ENCODE measurements around the gene RNF130. TPM values are rescaled to one million over a fixed set of nuclear protein-coding genes. Genes with fewer than 3 reads are reported as not detected.
"Not testable (repeated sequence)": the region's sequence is repeated elsewhere in the genome, so short reads cannot be mapped to it uniquely, and the experiment has no call there.

RNF130 gene
- total and polyA plus RNA-seq, 2 donors (not counting 1 experiment from before 2014, with no cell fraction given): 14.7 to 32.4 TPM

GRCh38 chr5:180001136-180001535, 70.4 kb downstream of the RNF130 start:
- H3K36me3 ChIP-seq (ENCODE audit: control insufficient read depth, insufficient read depth, low read length): no peaks in the 10 kb centered on the region
- no peaks in the 10 kb centered on the region for H3K9me3 ChIP-seq (ENCODE audit: control insufficient read depth, insufficient read depth, low read depth, low read length)
- H3K4me3 ChIP-seq (replicated peaks in 1 of 4; ENCODE audit: control extremely low read depth in 1 of 4, insufficient read depth in 1 of 4, low read depth in 3 of 4, low read length in 4 of 4): no peak overlapping the region
- H3K27ac ChIP-seq (ENCODE audit: insufficient read depth, low read length): no peak overlapping the region
- no peak overlapping the region for H2AFZ ChIP-seq (ENCODE audit: low read length)
- TF ChIP-seq EZH2 (IDR thresholded peaks at IDR 0.05; ENCODE audit: low read length, missing control alignments) (no peak), CTCF (conservative IDR thresholded peaks at IDR 0.05 in 1 of 2, IDR thresholded peaks at IDR 0.05 in 1 of 2; ENCODE audit: low read depth in 1 of 2, low read length in 2 of 2) (no peak)
- no peaks in the 10 kb centered on the region for H4K20me1 ChIP-seq (ENCODE audit: control insufficient read depth, extremely low read depth, insufficient read depth, low read length)
- no peaks in the 10 kb centered on the region for H3K79me2 ChIP-seq (ENCODE audit: control insufficient read depth, insufficient read depth, low read length)
- no peak overlapping the region for H3K9ac ChIP-seq (ENCODE audit: insufficient read depth, low read length)
- no peak for DNase-seq (ENCODE audit: low read depth in 2 of 2)
- H3K4me2 ChIP-seq (ENCODE audit: extremely low read depth, insufficient read depth, low read length): no peak overlapping the region
- no peaks in the 10 kb centered on the region for H3K4me1 ChIP-seq (ENCODE audit: control insufficient read depth, extremely low read depth, insufficient read depth, low read length)
- no peaks in the 10 kb centered on the region for H3K27me3 ChIP-seq (ENCODE audit: control insufficient read depth, insufficient read depth, low read length)

- no peaks in the 10 kb centered on the region for H3K79me2 ChIP-seq (ENCODE audit: control insufficient read depth, insufficient read depth, low read length)
- TF ChIP-seq CTCF (conservative IDR thresholded peaks at IDR 0.05 in 1 of 2, IDR thresholded peaks at IDR 0.05 in 1 of 2; ENCODE audit: low read depth in 1 of 2, low read length in 2 of 2) (no peak), EZH2 (IDR thresholded peaks at IDR 0.05; ENCODE audit: low read length, missing control alignments) (no peak)
- H3K4me3 ChIP-seq (replicated peaks in 1 of 4; ENCODE audit: control extremely low read depth in 1 of 4, insufficient read depth in 1 of 4, low read depth in 3 of 4, low read length in 4 of 4): no peak overlapping the region
- no peak overlapping the region for H2AFZ ChIP-seq (ENCODE audit: low read length)
- H3K9me3 ChIP-seq (ENCODE audit: control insufficient read depth, insufficient read depth, low read depth, low read length): no peaks in the 10 kb centered on the region
- no peak overlapping the region for H3K9ac ChIP-seq (ENCODE audit: insufficient read depth, low read length)
- H3K4me2 ChIP-seq (ENCODE audit: extremely low read depth, insufficient read depth, low read length): no peak overlapping the region
- no peak overlapping the region for H3K27ac ChIP-seq (ENCODE audit: insufficient read depth, low read length)
- no peak for DNase-seq (ENCODE audit: low read depth in 2 of 2)
- no peaks in the 10 kb centered on the region for H3K4me1 ChIP-seq (ENCODE audit: control insufficient read depth, extremely low read depth, insufficient read depth, low read length)
- H3K27me3 ChIP-seq (ENCODE audit: control insufficient read depth, insufficient read depth, low read length): no peaks in the 10 kb centered on the region
- no peaks in the 10 kb centered on the region for H3K36me3 ChIP-seq (ENCODE audit: control insufficient read depth, insufficient read depth, low read length)
- H4K20me1 ChIP-seq (ENCODE audit: control insufficient read depth, extremely low read depth, insufficient read depth, low read length): no peaks in the 10 kb centered on the region
Measured at GRCh38 chr5:179998485-179998884, 73.1 kb downstream of the RNF130 start.

GRCh38 chr5:179994583-179995323, 76.8 kb downstream of the RNF130 start:
- DNase-seq (ENCODE audit: low read depth in 2 of 2): no peak
- no peaks in the 10 kb centered on the region for H4K20me1 ChIP-seq (ENCODE audit: control insufficient read depth, extremely low read depth, insufficient read depth, low read length)
- H2AFZ ChIP-seq (ENCODE audit: low read length): no peak overlapping the region
- H3K9ac ChIP-seq (ENCODE audit: insufficient read depth, low read length): no peak overlapping the region
- TF ChIP-seq EZH2 (IDR thresholded peaks at IDR 0.05; ENCODE audit: low read length, missing control alignments): no peak
- TF ChIP-seq CTCF (conservative IDR thresholded peaks at IDR 0.05 in 1 of 2, IDR thresholded peaks at IDR 0.05 in 1 of 2; ENCODE audit: low read depth in 1 of 2, low read length in 2 of 2): no peak
- no peak overlapping the region for H3K27ac ChIP-seq (ENCODE audit: insufficient read depth, low read length)
- H3K79me2 ChIP-seq (ENCODE audit: control insufficient read depth, insufficient read depth, low read length): no peaks in the 10 kb centered on the region
- no peak overlapping the region for H3K4me3 ChIP-seq (replicated peaks in 1 of 4; ENCODE audit: control extremely low read depth in 1 of 4, insufficient read depth in 1 of 4, low read depth in 3 of 4, low read length in 4 of 4)
- H3K4me1 ChIP-seq (ENCODE audit: control insufficient read depth, extremely low read depth, insufficient read depth, low read length): no peaks in the 10 kb centered on the region
- H3K36me3 ChIP-seq (ENCODE audit: control insufficient read depth, insufficient read depth, low read length): no peaks in the 10 kb centered on the region
- H3K4me2 ChIP-seq (ENCODE audit: extremely low read depth, insufficient read depth, low read length): no peak overlapping the region
- no peaks in the 10 kb centered on the region for H3K9me3 ChIP-seq (ENCODE audit: control insufficient read depth, insufficient read depth, low read depth, low read length)
- no peaks in the 10 kb centered on the region for H3K27me3 ChIP-seq (ENCODE audit: control insufficient read depth, insufficient read depth, low read length)

GRCh38 chr5:179992855-179993254, 78.7 kb downstream of the RNF130 start:
- not testable (repeated sequence) for H3K9ac ChIP-seq (ENCODE audit: insufficient read depth, low read length); H3K27ac ChIP-seq (ENCODE audit: insufficient read depth, low read length); H3K9me3 ChIP-seq (ENCODE audit: control insufficient read depth, insufficient read depth, low read depth, low read length); H3K27me3 ChIP-seq (ENCODE audit: control insufficient read depth, insufficient read depth, low read length); H3K4me1 ChIP-seq (ENCODE audit: control insufficient read depth, extremely low read depth, insufficient read depth, low read length); H2AFZ ChIP-seq (ENCODE audit: low read length); H3K4me2 ChIP-seq (ENCODE audit: extremely low read depth, insufficient read depth, low read length); H3K4me3 ChIP-seq (replicated peaks in 1 of 4; ENCODE audit: control extremely low read depth in 1 of 4, insufficient read depth in 1 of 4, low read depth in 3 of 4, low read length in 4 of 4); H3K36me3 ChIP-seq (ENCODE audit: control insufficient read depth, insufficient read depth, low read length); H4K20me1 ChIP-seq (ENCODE audit: control insufficient read depth, extremely low read depth, insufficient read depth, low read length); DNase-seq (ENCODE audit: low read depth in 2 of 2); H3K79me2 ChIP-seq (ENCODE audit: control insufficient read depth, insufficient read depth, low read length)

Data from fibroblast of lung (primary cell).